A673 (cell line): ENCODE measurements around the gene MFNG. TPM values are rescaled to one million over a fixed set of nuclear protein-coding genes. Genes with fewer than 3 reads are reported as not detected.

ENCODE experiments used
- BruUV-seq: library from RNA; stranded (reverse); fragments of 400-500 nt; replicated peaks from 2 replicates; lab custom pipeline; 2021; lab: Mats Ljungman, UMichigan
- CTCF ChIA-PET: fragments of 300-600 bp; sonication (Branson Sonifier 250); formaldehyde crosslinking; loops from one replicate; lab custom pipeline; 2022; ENCODE audit warnings: antibody characterized with exemption; lab: Charles Lee
- POLR2A ChIA-PET: fragments of 300-600 bp; sonication (Branson Sonifier 250); formaldehyde crosslinking; loops from one replicate; lab custom pipeline; 2022; ENCODE audit warnings: antibody characterized with exemption; ENCODE audit not compliant: low non-redundant PET; lab: Charles Lee
- DNase-seq: peaks from one replicate; pipeline ENCODE4 v3.0.0-alpha.2; 2015; ENCODE audit warnings: low spot score
- H3K27ac ChIP-seq: fragments of 200-600 bp; sonication (generic); 2 replicates; pipeline ENCODE4 v1.5.1; 2016; ENCODE audit warnings: mixed run types, low read depth, mild to moderate bottlenecking, mixed read lengths, antibody characterized with exemption, low read length; ENCODE audit not compliant: poor library complexity, severe bottlenecking
- H3K27me3 ChIP-seq: fragments of 200-600 bp; sonication (generic); replicated peaks from 2 replicates; pipeline ENCODE4 v1.6.1; 2017; ENCODE audit warnings: mixed run types, low read depth, mild to moderate bottlenecking, mixed read lengths, antibody characterized with exemption, low read length; ENCODE audit not compliant: insufficient read depth, poor library complexity
- H3K36me3 ChIP-seq: fragments of 200-600 bp; sonication (generic); 2 replicates; pipeline ENCODE4 v1.6.1; 2016; ENCODE audit warnings: mixed run types, mild to moderate bottlenecking, mixed read lengths, antibody characterized with exemption, low read length; ENCODE audit not compliant: insufficient read depth, poor library complexity, severe bottlenecking
- H3K4me1 ChIP-seq: fragments of 200-600 bp; sonication (generic); 2 replicates; pipeline ENCODE4 v1.6.1; 2017; ENCODE audit warnings: mixed run types, mild to moderate bottlenecking, mixed read lengths, antibody characterized with exemption, low read length; ENCODE audit not compliant: insufficient read depth, poor library complexity, severe bottlenecking
- H3K4me3 ChIP-seq: fragments of 200-600 bp; sonication (generic); 2 replicates; pipeline ENCODE4 v1.5.1; 2016; ENCODE audit warnings: low read depth, mixed run types, mild to moderate bottlenecking, mixed read lengths, low read length; ENCODE audit not compliant: poor library complexity, severe bottlenecking
- H3K9me3 ChIP-seq: fragments of 200-600 bp; sonication (generic); 2 replicates; pipeline ENCODE4 v1.6.1; 2016; ENCODE audit warnings: mixed run types, low read depth, mild to moderate bottlenecking, mixed read lengths, antibody characterized with exemption, low read length; ENCODE audit not compliant: poor library complexity, severe bottlenecking
- EZH2 ChIP-seq: fragments of 200-600 bp; sonication (generic); IDR thresholded peaks from 2 replicates; pipeline ENCODE4 v1.6.1; 2017; ENCODE audit warnings: borderline replicate concordance, low read depth, mild to moderate bottlenecking, mixed read lengths, antibody characterized with exemption, low read length; ENCODE audit not compliant: poor library complexity, severe bottlenecking
- intact Hi-C: fragments of 100-400 bp; cut with micrococcal nuclease; formaldehyde crosslinking; loops from one replicate; pipeline ENCODE4 v1.10.0; 2022; ENCODE audit not compliant: unreplicated experiment
- total RNA-seq: library from RNA; stranded (reverse); gene quantifications from 2 replicates; pipeline ENCODE4 v1.2.3, GENCODE V29; 2021
- TF ChIP-seq, protein P1 (sequence below): fragments of 300-800, 200-600 bp; sonication (generic); conservative IDR thresholded peaks from 2 replicates; pipeline ENCODE4 v1.5.1; 2017; ENCODE audit warnings: low read depth, mild to moderate bottlenecking, antibody characterized with exemption, low read length, moderate library complexity, mixed read lengths

Gene MFNG
- total RNA-seq, 1 experiment from 2014 or later = not detected

- ChIA-PET POLR2A (no interaction called here), CTCF (no interaction called here)
- no peak for DNase-seq
- TF ChIP-seq, protein P1, sequence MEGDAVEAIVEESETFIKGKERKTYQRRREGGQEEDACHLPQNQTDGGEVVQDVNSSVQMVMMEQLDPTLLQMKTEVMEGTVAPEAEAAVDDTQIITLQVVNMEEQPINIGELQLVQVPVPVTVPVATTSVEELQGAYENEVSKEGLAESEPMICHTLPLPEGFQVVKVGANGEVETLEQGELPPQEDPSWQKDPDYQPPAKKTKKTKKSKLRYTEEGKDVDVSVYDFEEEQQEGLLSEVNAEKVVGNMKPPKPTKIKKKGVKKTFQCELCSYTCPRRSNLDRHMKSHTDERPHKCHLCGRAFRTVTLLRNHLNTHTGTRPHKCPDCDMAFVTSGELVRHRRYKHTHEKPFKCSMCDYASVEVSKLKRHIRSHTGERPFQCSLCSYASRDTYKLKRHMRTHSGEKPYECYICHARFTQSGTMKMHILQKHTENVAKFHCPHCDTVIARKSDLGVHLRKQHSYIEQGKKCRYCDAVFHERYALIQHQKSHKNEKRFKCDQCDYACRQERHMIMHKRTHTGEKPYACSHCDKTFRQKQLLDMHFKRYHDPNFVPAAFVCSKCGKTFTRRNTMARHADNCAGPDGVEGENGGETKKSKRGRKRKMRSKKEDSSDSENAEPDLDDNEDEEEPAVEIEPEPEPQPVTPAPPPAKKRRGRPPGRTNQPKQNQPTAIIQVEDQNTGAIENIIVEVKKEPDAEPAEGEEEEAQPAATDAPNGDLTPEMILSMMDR = no peak
- BruUV-seq = no TSS peak
- intact Hi-C loops = no loop called here
- H3K36me3 ChIP-seq = no peaks in the 10 kb centered on the region
- H3K4me1 ChIP-seq = no peaks in the 10 kb centered on the region
- no peak overlapping the region for H3K27ac ChIP-seq
- no peak overlapping the region for H3K4me3 ChIP-seq
- no peaks in the 10 kb centered on the region for H3K27me3 ChIP-seq
- H3K9me3 ChIP-seq = no peaks in the 10 kb centered on the region
Measured at GRCh38 chr22:37479196-37479595, 7.0 kb downstream of the MFNG start.

DNA sequence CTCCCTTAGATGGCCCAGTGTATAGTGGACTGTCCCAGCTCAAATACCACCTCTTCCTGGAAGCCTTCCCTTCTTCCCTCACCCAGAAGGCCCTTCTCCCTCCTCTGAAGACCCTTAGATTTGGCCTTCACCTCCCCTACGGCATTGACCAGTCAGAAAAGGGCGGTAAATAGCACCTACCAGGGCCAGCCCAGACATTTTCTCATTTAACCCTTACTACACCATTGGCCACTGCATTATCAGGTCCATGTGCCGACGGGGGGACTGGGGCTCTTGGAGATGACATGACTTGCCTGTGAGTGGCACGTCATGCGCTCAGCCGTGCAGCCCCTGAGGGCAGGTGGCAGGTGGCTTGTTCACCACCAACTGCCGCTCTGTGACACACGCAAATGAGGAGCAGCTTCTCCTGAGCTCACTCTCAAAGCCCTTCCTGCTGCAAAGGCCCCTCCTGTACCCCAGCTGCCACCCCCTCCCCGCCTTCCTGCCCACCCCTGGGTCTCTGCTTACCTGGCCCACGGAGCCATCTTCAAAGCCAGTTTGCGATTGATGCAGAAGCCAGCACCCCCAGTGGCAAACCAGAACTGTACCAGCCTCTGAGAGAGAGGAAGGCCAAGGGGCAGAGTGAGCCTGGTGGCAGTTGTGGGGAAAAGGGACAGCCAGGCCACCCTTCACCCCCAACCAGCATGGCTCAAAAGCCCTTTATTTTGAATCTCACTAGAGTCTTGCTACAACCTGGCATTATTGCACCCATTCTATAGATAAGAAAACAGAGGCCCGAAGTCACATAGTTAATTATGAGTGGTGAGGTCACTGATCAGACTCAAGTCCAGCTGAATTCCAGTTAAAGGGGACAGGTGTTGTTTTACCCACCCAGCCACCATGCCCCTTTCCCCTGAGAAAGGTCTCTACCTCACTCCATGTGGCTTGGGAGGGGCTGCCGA is 9.5 kb downstream of the MFNG start:
- Histone ChIP-seq H3K4me1 (no peaks in the 10 kb centered on the region), H3K4me3 (no peak overlapping the region), H3K27me3 (no peaks in the 10 kb centered on the region), H3K36me3 (no peaks in the 10 kb centered on the region), H3K9me3 (no peaks in the 10 kb centered on the region), H3K27ac (no peak overlapping the region)
- CTCF ChIA-PET = no interaction called here
- intact Hi-C loops = no loop called here
- no TSS peak for BruUV-seq
- no peak for TF ChIP-seq EZH2
- TF ChIP-seq, protein P1 = no peak
- DNase-seq = no peak
- POLR2A ChIA-PET = no interaction called here

GRCh38 chr22:37474447-37475090 is 11.6 kb downstream of the MFNG start:
- POLR2A ChIA-PET = no interaction called here
- TF ChIP-seq, protein P1 = no peak
- no peak for TF ChIP-seq EZH2
- H3K36me3 ChIP-seq = no peaks in the 10 kb centered on the region

More at GRCh38 chr22:37474447-37475090, 11.6 kb downstream of the MFNG start:
- Histone ChIP-seq H3K27me3 (no peaks in the 10 kb centered on the region), H3K4me1 (no peaks in the 10 kb centered on the region), H3K27ac (no peak overlapping the region), H3K4me3 (no peak overlapping the region), H3K9me3 (no peaks in the 10 kb centered on the region)
- no peak for DNase-seq
- CTCF ChIA-PET = no interaction called here
- no TSS peak for BruUV-seq
- intact Hi-C loops = no loop called here
